Neural progenitor cell (in vitro differentiated cells): ENCODE data around the gene TCF4. TPM values are rescaled to one million over a fixed set of nuclear protein-coding genes. Genes with fewer than 3 reads are reported as not detected.

ENCODE experiments used
- DNase-seq: peaks from one replicate; pipeline ENCODE4 v3.0.0-alpha.2; 2016; ENCODE audit warnings: low spot score
- H2AFZ ChIP-seq: fragments of 200-600 bp; sonication (generic); replicated peaks from 2 replicates; pipeline ENCODE4 v1.6.1; 2016; ENCODE audit warnings: antibody characterized with exemption
- H3F3A ChIP-seq: fragments of 200-600 bp; sonication (generic); 2 replicates; pipeline ENCODE4 v1.6.1; 2016; ENCODE audit warnings: antibody characterized with exemption, low read depth
- H3K27ac ChIP-seq: fragments of 200-600 bp; sonication (generic); 2 replicates; pipeline ENCODE4 v1.5.1; 2016; ENCODE audit warnings: mild to moderate bottlenecking
- H3K27me3 ChIP-seq: fragments of 200-600 bp; sonication (generic); 2 replicates; pipeline ENCODE4 v1.6.1; 2016; ENCODE audit warnings: mild to moderate bottlenecking, moderate library complexity
- H3K36me3 ChIP-seq: fragments of 200-600 bp; sonication (generic); 2 replicates; pipeline ENCODE4 v1.5.1; 2016
- H3K4me1 ChIP-seq: fragments of 200-600 bp; sonication (generic); 2 replicates; pipeline ENCODE4 v1.6.1; 2016; ENCODE audit warnings: mixed run types
- H3K4me2 ChIP-seq: fragments of 200-600 bp; sonication (generic); 2 replicates; pipeline ENCODE4 v1.6.1; 2016
- H3K4me3 ChIP-seq: fragments of 200-600 bp; sonication (generic); 2 replicates; pipeline ENCODE4 v1.5.1; 2016
- H3K79me2 ChIP-seq: fragments of 200-600 bp; sonication (generic); 2 replicates; pipeline ENCODE4 v1.6.1; 2016; ENCODE audit warnings: low read depth
- H3K9ac ChIP-seq: fragments of 200-600 bp; sonication (generic); 2 replicates; pipeline ENCODE4 v1.6.1; 2016
- H3K9me3 ChIP-seq: fragments of 200-600 bp; sonication (generic); 2 replicates; pipeline ENCODE4 v1.5.1; 2016; ENCODE audit warnings: low read depth
- H4K20me1 ChIP-seq: fragments of 200-600 bp; sonication (generic); 2 replicates; pipeline ENCODE4 v1.6.1; 2016; ENCODE audit warnings: low read depth
- H3K27ac Mint-ChIP-seq: 3 replicates; pipeline ENCODE4 v1.8.0; 2021; ENCODE audit warnings: mixed read lengths
- H3K27me3 Mint-ChIP-seq: 2 replicates; pipeline ENCODE4 v1.8.0; 2022; ENCODE audit warnings: low read depth, mild to moderate bottlenecking, inconsistent platforms, moderate library complexity, mixed read lengths; ENCODE audit not compliant: insufficient read depth
- H3K36me3 Mint-ChIP-seq: 3 replicates; pipeline ENCODE4 v1.8.0; 2021; ENCODE audit warnings: mixed read lengths
- H3K4me1 Mint-ChIP-seq: 3 replicates; pipeline ENCODE4 v1.8.0; 2021; ENCODE audit warnings: mixed read lengths
- H3K4me3 Mint-ChIP-seq: 3 replicates; pipeline ENCODE4 v1.8.0; 2021; ENCODE audit warnings: mild to moderate bottlenecking, moderate library complexity, mixed read lengths
- H3K9me3 Mint-ChIP-seq: 3 replicates; pipeline ENCODE4 v1.8.0; 2020; ENCODE audit warnings: mixed read lengths
- EZH2 ChIP-seq: fragments of 200-600 bp; sonication (generic); IDR thresholded peaks from 2 replicates; pipeline ENCODE4 v1.6.1; 2017; ENCODE audit warnings: antibody characterized with exemption, mild to moderate bottlenecking, moderate library complexity
- EZH2phosphoT487 ChIP-seq: fragments of 200-600 bp; sonication (generic); IDR thresholded peaks from 2 replicates; pipeline ENCODE4 v1.6.1; 2017; ENCODE audit warnings: antibody characterized with exemption
- total RNA-seq: library from RNA; depleted of rRNA; stranded (reverse); fragments of >200 nt; gene quantifications from 2 replicates; pipeline ENCODE4 v1.2.3, GENCODE V29; 2015; ENCODE audit warnings: low replicate concordance
- TF ChIP-seq, protein P1 (sequence below): fragments of 200-600 bp; sonication (generic); IDR thresholded peaks from 2 replicates; pipeline ENCODE4 v1.5.1; 2017; ENCODE audit warnings: antibody characterized with exemption, mild to moderate bottlenecking

The TCF4 gene
- total RNA-seq, 1 donor from 2014 or later = 161 TPM

DNA sequence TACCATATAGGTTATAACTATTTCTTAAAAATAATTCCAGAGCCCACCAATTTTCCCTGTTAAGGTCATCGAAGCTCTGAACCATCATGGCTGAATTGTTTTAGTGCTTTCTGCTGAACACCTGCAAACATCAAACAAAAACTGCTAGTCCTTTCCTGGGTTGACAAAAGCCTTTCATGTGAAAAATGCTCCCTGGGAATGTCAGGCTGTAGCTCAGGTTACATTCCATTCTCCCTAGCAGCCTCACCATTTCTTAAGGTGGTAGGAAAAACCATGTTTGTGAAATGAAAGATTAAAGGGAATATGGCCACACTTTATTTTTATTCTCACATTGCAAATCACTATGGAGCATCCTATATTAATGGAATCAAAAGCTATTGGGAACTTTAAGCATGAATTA, 5.7 kb downstream of the TCF4 start:
- H3K36me3 Mint-ChIP-seq = peaks cover 6% of the 10 kb centered on the region
- H3K4me3 ChIP-seq = peak overlapping the region; percentile 90
- H3K9me3 ChIP-seq = no peaks in the 10 kb centered on the region
- H2AFZ ChIP-seq = no peak overlapping the region
- H3K9me3 Mint-ChIP-seq = no peaks in the 10 kb centered on the region
- peaks cover 76% of the 10 kb centered on the region for H3K4me1 ChIP-seq
- peaks cover 68% of the 10 kb centered on the region for H3K4me1 Mint-ChIP-seq
- no peaks in the 10 kb centered on the region for H3K27me3 ChIP-seq
- H3K9ac ChIP-seq = no peak overlapping the region
- peak overlapping the region; percentile 73 for H3K27ac Mint-ChIP-seq
- H3K79me2 ChIP-seq = peaks cover 100% of the 10 kb centered on the region
- no peaks in the 10 kb centered on the region for H3K27me3 Mint-ChIP-seq
- peaks cover 9% of the 10 kb centered on the region for H3K36me3 ChIP-seq
- peak overlapping the region; percentile 71 for H3K4me3 Mint-ChIP-seq
- peak overlapping the region; percentile 86 for H3K4me2 ChIP-seq
- H3K27ac ChIP-seq = peak overlapping the region; percentile 65
- TF ChIP-seq EZH2phosphoT487 (no peak), EZH2 (no peak)
- TF ChIP-seq, protein P1, sequence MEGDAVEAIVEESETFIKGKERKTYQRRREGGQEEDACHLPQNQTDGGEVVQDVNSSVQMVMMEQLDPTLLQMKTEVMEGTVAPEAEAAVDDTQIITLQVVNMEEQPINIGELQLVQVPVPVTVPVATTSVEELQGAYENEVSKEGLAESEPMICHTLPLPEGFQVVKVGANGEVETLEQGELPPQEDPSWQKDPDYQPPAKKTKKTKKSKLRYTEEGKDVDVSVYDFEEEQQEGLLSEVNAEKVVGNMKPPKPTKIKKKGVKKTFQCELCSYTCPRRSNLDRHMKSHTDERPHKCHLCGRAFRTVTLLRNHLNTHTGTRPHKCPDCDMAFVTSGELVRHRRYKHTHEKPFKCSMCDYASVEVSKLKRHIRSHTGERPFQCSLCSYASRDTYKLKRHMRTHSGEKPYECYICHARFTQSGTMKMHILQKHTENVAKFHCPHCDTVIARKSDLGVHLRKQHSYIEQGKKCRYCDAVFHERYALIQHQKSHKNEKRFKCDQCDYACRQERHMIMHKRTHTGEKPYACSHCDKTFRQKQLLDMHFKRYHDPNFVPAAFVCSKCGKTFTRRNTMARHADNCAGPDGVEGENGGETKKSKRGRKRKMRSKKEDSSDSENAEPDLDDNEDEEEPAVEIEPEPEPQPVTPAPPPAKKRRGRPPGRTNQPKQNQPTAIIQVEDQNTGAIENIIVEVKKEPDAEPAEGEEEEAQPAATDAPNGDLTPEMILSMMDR = no peak
- DNase-seq = peak; percentile 74
- peaks cover 35% of the 10 kb centered on the region for H3F3A ChIP-seq
- peaks cover 46% of the 10 kb centered on the region for H4K20me1 ChIP-seq

DNA sequence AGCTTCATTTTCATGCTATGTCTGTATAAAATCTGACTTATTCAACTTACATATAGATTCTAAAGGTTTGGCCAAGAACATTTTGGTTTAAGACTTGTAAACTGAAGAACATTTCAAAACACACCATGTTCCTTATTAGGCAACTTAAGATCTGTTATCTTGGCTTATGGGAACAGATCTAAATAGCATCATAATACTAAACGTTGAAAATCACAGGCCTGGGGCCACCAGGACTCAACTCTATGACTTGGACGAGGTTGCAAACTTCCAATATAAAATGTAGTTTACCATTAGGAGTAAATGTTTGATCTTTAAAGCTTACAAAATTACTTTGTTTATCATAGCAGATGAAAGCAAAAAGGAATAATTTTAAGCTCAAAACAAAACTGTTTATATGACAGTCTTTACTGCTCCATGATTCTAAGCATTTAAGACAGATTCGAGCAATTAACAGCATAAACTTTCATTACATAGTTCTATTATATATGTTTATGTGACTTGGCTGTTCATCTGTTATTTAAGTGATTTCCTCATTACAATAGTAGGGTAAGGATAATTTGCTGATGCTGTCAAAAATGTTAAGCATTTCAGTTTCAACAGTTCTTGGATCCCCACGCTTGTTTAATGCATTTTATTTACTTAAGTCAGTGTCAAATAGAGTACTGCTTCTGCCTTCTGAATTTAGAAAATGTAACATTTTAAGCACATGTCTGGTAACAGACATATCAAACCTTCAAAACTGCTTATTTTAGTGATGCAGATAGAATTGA, 8.3 kb downstream of the TCF4 start:
- Histone ChIP-seq H3F3A (peaks cover 16% of the 10 kb centered on the region), H3K9ac (no peak overlapping the region), H3K4me2 (peak overlapping the region; percentile 29), H3K4me3 (no peak overlapping the region), H3K9me3 (no peaks in the 10 kb centered on the region), H4K20me1 (peaks cover 71% of the 10 kb centered on the region), H3K36me3 (peaks cover 13% of the 10 kb centered on the region), H3K27ac (no peak overlapping the region), H3K79me2 (peaks cover 99% of the 10 kb centered on the region), H3K27me3 (no peaks in the 10 kb centered on the region), H2AFZ (no peak overlapping the region), H3K4me1 (peaks cover 64% of the 10 kb centered on the region)
- TF ChIP-seq EZH2phosphoT487 (no peak), EZH2 (no peak)
- TF ChIP-seq, protein P1 = no peak
- H3K36me3 Mint-ChIP-seq = peaks cover 18% of the 10 kb centered on the region
- no peak overlapping the region for H3K4me3 Mint-ChIP-seq
- H3K27me3 Mint-ChIP-seq = no peaks in the 10 kb centered on the region
- H3K27ac Mint-ChIP-seq = no peak overlapping the region
- H3K4me1 Mint-ChIP-seq = peaks cover 49% of the 10 kb centered on the region
- H3K9me3 Mint-ChIP-seq = no peaks in the 10 kb centered on the region
- no peak for DNase-seq

DNA sequence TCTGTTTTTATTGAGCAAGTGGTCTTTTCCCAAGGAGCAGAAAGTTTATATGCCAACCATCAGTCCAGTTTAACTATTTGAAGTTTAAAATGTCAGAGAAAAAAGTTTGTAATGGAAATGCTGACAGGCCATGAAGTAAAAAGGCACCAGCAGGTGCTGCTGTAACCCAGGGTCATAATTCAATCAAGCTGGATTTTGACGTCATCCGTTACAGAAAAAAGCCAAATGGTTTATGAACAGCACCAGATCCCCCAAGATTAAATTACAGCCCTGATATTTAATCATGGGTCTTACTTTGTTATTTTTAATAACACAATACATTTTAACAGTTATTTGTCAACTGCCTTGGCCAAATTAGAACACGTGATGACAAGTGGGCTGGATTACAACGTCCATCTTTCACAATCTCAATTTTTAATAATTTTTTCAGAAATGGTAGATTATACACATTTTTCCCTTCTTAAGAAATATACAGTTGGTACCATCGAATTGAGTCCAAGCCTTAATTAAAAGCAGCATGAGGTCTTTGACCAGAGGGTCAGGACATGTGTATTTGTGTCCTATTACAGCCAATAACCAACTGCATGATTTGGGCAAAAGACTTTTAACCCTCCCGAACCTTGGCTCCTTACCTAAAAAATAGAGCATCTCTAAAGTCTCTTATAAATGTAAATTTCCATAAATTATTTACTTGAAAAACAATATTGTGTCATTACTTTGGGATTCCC, 10.0 kb downstream of the TCF4 start:
- H3K27ac Mint-ChIP-seq = no peak overlapping the region
- Histone ChIP-seq H3K36me3 (peaks cover 13% of the 10 kb centered on the region), H3K79me2 (peaks cover 99% of the 10 kb centered on the region), H3K27me3 (no peaks in the 10 kb centered on the region), H3K4me1 (peaks cover 60% of the 10 kb centered on the region), H3F3A (peaks cover 10% of the 10 kb centered on the region), H3K27ac (no peak overlapping the region), H2AFZ (no peak overlapping the region), H3K4me2 (peak overlapping the region; percentile 33), H4K20me1 (peaks cover 88% of the 10 kb centered on the region), H3K9ac (no peak overlapping the region), H3K9me3 (no peaks in the 10 kb centered on the region), H3K4me3 (no peak overlapping the region)
- no peaks in the 10 kb centered on the region for H3K9me3 Mint-ChIP-seq
- H3K4me1 Mint-ChIP-seq = peaks cover 42% of the 10 kb centered on the region
- TF ChIP-seq, protein P1 = peak; percentile 35
- TF ChIP-seq EZH2phosphoT487 = no peak
- H3K4me3 Mint-ChIP-seq = no peak overlapping the region
- DNase-seq = no peak
- no peaks in the 10 kb centered on the region for H3K27me3 Mint-ChIP-seq
- H3K36me3 Mint-ChIP-seq = peaks cover 29% of the 10 kb centered on the region
